ENCODE data around the gene RAB10.
A peak's percentile ranks its signal among the peaks of the same experiment; 100 is the strongest.

RAB10 gene

DNA sequence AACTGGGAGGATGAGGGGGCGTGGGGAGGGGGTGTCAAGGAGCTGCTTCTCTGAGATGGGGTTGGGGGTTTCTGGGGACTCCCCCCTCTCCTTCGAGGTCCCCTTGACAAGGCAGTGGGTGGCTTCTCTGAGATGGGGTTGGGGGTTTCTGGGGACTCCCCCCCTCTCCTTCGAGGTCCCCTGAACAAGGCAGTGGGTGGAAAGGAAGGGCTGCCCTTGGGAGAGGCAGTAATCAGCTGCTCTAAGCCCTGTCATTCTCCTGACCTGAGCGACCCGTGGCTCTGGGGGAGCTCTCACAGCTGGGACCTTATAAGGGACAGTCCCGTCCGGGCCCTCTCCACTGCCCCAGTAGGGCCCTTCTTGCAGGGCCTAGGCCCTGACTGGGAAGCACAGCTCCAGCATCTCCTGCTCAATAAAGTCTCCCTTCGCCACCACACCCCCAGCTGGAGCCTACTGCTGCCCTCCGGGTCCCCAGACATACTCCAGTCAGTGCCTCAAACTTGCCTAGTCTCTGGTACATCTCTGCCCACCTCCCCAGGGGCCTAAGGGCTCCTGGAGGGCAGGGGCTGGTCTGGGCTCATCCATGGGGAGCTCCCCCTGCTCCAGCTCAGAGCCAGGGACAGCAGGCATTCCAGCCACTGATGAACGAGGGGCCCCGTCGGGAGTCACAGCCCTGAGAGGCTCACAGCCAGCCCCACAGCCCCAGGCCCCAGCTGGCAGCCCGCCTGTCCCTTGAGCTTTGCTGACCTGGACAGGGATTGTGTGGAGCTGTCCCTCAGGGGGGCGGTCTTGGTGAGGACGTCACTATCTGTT is 141.8 kb downstream of the RAB10 start:
- DNase-seq (ENCODE audit: low read depth in 2 of 3, low spot score in 1 of 3) = no peak

DNA sequence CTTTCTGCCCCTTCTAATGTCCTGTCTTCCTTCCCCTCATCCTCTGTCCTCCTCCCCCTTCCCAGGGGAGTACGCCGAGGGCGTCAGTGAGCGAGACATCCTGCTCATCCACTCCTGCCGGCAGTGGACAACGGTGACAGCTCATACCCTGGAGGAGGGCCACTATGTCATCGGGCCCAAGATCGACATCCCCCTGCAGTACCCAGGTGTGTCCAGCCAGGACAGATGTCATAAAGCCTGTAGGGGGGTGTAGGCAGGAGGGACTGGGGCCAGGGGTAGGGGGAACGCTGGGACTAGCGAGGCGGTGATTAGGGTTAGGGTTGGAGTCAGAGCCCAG is 142.4 kb downstream of the RAB10 start:
- no peak for DNase-seq (ENCODE audit: low read depth in 2 of 3, low spot score in 1 of 3)

DNA sequence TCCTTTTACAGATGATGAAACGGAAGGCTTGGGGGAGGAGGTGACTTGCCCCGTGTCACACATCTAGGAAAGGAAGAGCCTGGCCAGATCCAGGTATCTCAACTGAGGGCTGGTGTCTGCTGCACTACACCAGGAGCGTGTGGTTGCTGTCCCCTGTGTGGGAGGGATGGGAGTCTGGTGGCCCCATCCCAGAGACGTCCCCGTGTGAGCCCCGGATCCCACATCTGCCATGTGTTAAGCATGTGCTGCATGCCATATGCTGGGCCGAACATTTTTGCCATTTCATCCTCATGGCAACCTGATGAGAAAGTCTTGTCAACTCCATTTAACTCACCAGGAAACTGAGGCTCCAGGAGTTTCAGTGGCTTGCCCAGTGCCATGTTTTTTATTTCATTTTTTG is 143.2 kb downstream of the RAB10 start:
- no peak for DNase-seq (ENCODE audit: low read depth in 2 of 3, low spot score in 1 of 3)

DNA sequence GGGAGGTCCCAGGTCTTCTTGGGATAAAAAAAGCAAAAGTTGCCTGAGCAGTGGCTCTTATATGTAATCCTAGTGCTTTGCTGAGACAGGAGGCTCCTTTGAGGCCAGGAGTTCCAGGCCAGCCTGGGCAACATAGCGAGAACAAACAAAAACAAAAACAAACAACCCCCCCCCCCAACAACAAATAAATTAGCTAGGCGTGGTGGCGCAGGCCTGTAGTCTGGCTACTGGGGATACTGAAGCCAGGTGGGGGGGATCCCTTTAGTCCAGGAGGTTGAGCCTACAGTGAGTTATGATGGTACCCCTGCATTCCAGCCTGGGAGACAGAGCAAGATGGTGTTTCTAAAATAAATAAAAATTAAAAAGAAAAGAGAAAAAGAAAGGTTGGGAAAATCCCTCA is 144.4 kb downstream of the RAB10 start:
- DNase-seq (ENCODE audit: low read depth in 2 of 3, low spot score in 1 of 3) = no peak

DNA sequence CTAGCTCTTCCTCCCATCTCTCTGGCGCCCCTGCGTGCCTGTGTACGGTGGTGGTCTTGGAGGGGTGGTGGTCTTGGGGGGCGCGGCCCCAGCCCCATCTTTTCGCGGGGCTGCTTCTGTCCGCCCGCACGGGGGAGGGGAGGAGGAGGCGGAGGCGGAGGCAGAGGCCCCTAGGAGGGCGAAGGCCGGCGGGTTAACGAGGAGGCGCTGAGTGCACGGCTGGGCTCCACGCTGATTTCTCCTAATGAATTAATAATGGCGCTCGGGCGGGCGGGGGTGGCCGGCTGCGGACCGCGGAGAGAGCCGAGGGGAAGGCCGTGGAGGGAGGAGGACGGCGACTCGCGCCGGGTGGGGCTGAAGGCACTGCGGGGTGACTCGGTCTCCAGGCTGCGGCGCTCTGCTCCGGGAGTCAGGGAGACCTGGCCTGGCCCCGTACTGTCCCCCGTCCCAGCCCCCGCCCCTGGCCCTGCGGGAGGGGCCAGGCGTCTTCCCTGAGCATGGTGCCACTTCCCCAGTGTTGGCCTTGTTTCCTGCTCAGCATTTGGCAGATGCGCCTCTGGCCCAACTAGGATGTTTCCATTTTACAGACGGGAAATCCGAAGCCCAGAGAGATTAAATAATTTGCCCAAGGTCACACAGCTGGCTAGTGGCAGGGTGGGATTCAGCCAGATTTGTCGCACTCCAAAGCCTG is 145.0 kb downstream of the RAB10 start:
- DNase-seq (ENCODE audit: low read depth in 2 of 3, low spot score in 1 of 3) = no peak

DNA sequence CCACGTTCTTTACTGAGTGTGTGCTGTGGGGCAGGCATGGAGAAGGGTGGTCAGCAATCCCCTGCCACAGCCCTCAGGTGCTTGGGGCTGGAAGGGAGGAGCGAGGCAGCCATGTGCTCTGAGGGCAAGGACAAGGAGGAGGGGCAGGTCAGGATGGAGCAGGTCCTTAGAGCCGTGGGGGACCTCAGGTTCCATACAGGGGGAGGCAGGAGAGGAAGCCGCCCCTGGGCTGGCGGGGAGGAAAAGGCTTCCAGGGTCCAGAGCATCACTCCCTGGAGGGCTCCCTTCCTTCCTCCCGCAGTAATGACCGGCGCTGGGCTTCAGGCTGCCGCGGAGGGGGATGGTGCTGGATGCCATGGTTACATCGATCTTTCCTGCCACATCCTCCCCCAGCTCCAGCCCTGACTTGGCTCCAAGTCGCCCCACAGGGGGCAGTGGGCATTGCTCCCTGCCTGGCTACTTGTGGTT is 145.6 kb downstream of the RAB10 start:
- no peak for DNase-seq (ENCODE audit: low read depth in 2 of 3, low spot score in 1 of 3)

DNA sequence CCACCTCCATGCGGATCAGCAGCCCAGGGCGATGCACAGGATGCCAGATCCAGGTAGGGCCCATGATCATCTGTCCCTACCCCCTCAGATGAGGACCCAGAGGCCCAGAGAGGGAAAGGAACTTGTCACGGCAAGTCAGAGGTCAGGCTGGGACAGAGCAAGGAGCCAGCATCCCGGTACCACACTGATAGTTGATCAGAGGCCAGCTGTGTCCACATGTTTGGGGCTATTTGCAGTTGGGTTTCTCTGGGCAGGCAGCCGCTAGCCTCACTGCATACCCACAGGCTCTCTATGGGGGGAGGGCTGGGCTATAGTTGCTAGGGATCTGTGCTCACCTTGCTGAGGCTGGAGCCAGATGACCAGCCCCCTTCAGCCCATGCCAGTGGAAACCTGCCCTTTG is 148.6 kb downstream of the RAB10 start:
- no peak for DNase-seq (ENCODE audit: low read depth in 2 of 3, low spot score in 1 of 3)

DNA sequence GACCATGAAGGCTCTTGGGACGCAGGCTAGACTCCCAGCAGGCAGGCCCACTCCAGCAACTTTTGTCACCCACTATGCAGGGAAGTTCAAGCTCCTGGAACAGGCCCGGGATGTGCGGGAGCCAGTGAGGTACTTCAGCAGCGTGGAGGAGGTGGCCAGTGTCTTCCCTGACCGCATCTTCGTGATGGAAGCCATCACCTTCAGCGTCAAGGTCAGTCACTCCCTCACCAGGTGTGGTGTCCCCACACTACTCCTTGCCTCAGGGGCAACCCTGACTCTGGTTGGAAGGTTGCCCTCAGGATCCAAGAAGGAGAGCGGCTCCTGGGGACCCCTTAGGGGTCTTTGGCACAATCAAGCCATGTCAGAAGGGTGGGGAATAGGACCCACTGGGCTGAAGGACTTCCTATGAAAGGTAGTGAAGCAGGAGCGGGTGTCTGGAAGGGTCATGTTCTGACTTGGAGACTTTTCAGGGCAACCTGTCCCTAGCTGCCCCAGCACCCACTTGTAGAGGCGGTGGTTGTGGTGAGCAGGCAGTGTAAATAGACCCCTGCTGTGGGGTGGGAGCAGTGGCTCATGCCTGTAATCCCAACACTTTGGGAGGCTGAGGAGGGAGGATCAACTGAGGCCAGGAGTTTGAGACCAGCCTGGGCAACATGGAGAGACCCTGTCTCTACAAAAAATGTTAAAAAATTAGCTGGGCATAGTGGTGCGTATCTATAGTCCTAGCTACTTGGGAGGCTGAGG is 149.2 kb downstream of the RAB10 start:
- no peak for DNase-seq (ENCODE audit: low read depth in 2 of 3, low spot score in 1 of 3)

DNA sequence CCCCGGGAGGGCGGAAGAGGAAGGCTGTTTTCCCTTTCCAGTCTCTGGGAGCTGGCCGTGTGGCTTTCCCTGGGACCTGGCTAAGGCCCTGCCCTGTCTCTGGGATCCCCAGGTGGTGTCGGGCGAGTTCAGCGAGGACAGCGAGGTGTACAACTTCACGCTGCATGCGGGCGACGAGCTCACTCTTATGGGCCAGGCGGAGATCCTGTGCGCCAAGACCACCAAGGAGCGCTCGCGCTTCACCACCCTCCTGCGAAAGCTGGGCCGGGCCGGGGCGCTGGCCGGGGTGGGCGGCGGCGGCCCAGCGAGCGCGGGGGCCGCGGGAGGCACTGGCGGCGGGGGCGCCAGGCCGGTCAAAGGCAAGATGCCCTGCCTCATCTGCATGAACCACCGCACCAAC is 150.2 kb downstream of the RAB10 start:
- DNase-seq (ENCODE audit: low read depth in 2 of 3, low spot score in 1 of 3) = no peak

DNA sequence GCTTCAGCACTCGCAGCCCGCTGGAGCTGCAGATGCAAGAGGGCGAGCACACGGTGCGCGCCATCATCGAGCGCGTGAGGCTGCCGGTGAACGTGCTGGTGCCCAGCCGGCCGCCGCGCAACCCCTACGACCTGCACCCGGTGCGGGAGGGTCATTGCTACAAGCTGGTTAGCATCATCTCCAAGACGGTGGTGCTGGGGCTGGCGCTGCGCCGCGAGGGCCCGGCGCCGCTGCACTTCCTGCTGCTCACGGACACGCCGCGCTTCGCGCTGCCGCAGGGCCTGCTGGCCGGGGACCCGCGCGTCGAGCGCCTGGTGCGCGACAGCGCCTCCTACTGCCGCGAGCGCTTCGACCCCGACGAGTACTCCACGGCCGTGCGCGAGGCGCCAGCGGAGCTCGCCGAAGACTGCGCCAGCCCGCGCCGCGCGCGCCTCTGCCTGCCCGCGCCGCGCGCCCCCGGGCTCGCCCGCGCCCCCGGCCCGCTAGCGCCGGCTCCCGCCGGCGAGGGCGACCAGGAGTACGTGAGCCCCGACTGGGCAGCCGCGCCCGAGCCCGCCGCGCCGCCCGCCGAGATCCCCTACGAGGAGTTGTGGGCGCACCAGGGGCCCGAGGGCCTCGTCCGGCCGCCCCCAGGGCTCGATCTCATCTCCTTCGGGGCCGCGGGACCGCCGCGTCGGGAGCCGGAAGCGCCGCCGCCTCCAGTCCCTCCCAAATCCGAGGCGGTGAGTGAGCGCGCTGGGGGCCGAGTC is 150.8 kb downstream of the RAB10 start:
- peak; percentile 71 to 78 (median 72) for DNase-seq (ENCODE audit: low read depth in 2 of 3, low spot score in 1 of 3)

DNA sequence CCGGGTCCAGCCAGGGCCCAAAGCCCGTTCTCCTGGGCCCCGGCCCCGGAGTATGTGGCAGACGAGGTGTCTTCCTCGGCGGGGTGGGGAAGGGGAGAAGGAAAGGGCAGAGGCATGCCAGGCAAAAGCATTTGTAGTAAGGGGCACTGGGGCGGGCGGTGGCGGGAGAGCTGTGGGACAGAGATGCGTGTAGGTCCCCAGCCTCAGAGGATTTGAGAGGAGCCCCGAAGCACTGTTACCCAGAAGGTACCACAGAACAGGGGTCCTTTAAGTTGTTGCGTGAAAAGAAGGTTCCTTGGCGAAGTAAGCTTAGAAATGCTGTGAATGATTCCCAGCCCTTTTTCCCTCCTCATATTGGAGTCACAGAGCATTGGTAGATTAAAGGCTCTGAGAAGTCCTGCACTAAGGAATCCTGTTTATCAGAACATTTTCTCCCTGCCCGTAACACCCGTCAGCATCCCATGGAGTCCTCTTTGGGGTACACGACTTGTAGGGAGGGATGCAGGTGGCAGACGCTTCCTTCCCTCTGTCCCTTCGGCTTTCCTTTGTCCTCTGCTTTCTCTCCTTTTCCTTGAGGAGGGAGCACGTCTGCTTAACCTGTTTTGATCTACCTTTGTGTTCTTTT is 151.5 kb downstream of the RAB10 start:
- DNase-seq (ENCODE audit: low read depth in 2 of 3, low spot score in 1 of 3) = no peak

DNA sequence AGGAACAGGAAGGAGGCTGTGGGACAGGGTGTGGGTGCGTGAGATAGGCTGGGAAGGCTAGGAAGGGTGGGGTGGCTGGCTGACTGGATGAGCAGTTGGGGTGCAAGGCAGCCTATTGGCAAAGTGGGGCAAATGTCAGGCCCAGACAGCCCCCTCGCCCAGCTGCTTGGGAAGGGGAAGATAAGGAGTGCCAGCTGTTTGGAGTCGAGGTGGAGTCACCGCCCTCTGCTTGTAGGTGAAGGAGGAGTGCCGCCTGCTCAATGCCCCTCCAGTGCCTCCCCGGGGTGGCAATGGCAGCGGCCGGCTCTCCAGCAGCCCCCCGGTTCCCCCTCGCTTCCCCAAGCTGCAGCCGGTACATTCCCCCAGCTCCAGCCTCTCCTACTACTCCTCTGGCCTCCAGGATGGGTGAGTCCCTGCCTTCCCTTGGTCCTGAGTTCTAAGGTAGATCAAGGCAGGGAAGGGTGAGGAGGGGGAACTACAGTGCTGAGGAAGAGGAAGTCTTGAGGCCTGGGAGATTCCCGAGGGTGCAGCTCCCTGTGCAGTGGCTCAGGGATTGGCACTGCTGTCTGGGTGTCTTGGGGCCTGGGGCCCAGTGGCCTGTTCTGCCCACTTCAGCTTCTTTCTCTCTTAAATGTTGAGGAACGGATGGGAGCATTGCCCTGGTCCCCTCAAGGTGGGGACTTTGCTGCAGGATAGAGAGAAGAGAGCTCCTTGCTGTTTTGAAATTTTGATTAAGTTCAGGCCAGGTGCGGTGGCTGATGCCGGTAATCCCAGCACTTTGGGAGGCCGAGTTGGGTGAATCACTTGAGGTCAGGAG is 152.3 kb downstream of the RAB10 start:
- no peak for DNase-seq (ENCODE audit: low read depth in 2 of 3, low spot score in 1 of 3)

All from stimulated activated CD4-positive, alpha-beta T cell treated with anti-CD3 and anti-CD28 coated beads, Interleukin-12 subunit alpha, Interleukin-12 subunit beta, amount 100 ng/mL, for 48 hours (primary cell).